GM21360 (cell line): ENCODE data around the gene IMMT.
"Not testable (repeated sequence)": the region's sequence is repeated elsewhere in the genome, so short reads cannot be mapped to it uniquely, and the experiment has no call there.

ENCODE experiments used
- ATAC-seq: cut with Tn5 transposase; IDR thresholded peaks from one replicate; pipeline ENCODE4 v1.9.1; 2021; ENCODE audit warnings: mild to moderate bottlenecking, moderate library complexity; ENCODE audit not compliant: unreplicated experiment

Gene IMMT

DNA sequence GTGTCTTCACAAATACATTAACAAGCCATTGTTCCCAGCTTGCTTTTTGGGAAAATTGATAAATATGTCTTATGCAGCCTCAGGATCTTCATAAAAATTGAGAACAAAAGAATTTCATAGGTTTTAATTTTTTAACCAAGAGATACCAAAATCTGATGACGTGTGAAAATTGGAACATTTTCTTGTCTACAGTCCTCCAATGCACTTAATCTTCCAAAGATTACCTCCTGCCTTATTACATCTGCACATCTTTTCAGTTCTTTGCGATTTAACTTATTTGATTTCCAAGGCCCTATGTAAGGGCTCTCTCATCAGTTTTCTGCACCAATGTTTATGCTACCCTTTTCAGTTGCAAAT lies 7.1 kb upstream of the IMMT start:
- ATAC-seq, result no peak

DNA sequence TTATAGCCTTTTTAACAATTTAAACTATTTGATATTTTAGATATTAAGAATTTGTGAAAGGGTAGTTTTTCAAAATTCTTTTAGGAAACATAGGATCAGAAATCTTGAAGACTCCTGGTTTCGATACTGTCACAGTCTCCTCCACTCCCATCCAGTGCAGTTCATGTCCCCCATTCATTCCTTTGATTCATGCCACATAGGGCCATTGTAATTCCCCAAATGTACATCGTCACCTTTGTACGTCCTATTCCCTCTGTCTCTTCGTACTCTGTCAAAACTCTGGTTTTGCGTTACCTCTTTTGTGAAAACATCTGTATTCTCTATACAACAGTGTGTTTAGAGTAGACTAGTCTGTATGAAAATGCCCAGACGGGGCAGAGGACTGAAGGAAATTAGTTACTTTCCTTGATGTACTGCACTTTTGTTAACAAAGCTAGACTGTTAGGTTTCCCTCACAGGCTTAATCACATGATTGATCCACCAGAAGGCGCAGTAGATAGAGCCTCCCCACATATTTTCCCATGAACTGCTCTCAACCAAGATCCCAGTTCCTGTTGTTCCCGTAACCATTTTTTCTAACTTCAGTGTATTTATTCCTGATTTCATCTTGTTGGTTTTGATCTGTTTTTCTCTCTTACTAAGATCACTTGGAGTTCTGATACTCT lies 6.5 kb upstream of the IMMT start:
- ATAC-seq, result no peak

GRCh38 chr2:86200564-86200963 lies 5.3 kb upstream of the IMMT start:
- not testable (repeated sequence) for ATAC-seq

GRCh38 chr2:86199834-86200177 lies 4.5 kb upstream of the IMMT start:
- no peak for ATAC-seq

- ATAC-seq, result no peak
Measured at GRCh38 chr2:86195808-86196387, 636 bp upstream of the IMMT start.

- no peak for ATAC-seq
Measured at GRCh38 chr2:86194751-86195054, 559 bp downstream of the IMMT start.

- ATAC-seq, result no peak
Measured at GRCh38 chr2:86193901-86194567, 1.2 kb downstream of the IMMT start.

DNA sequence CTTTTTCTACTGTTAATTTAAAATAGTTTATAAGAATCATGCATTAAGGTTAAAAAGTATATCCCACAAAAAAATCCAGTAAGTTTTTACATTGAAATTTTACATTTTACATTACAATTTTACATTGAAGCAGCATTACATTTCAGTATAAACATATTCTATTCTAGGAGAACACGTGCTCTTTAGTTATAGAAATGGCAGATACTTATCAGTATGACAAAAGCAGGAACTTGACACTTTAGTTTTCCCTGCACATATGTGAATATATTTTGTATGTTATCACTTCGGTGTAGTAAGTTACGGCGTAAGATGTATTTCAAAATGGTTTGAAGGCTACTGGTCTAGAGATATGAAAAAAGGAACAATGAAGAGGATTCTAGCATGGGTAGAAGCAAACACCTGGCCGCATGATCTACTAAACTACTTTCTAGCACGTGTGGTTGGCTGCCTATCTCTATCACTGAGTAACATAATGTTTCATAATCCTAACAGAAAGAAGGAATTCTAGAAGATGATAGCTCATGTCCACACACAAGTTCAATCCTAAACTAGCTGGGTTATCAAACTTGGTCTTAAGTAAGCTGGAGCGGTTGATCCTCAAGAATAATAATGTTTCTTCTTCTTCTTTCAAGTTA lies 5.4 kb downstream of the IMMT start:
- ATAC-seq, result no peak

DNA sequence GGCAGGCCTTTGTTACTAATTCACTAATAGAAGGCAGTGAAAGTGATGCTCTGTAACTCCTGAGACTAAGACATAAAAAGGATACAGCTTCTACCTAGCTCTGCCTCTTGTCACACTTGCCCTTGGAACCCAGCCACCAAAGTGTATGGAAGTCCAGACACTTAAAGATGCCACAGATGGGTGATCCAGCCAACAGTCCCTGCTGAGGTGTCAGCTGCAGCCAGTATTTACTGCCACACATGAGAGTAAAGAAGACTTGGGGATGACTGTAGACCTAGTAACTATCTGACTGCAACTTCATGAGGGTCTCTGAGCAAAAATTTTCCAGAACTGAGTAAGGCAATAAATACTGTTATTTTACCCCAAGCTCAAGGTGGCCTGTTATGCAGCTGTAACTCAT lies 8.8 kb downstream of the IMMT start:
- no peak for ATAC-seq

- no peak for ATAC-seq
Measured at GRCh38 chr2:86185517-86186212, 9.6 kb downstream of the IMMT start.

DNA sequence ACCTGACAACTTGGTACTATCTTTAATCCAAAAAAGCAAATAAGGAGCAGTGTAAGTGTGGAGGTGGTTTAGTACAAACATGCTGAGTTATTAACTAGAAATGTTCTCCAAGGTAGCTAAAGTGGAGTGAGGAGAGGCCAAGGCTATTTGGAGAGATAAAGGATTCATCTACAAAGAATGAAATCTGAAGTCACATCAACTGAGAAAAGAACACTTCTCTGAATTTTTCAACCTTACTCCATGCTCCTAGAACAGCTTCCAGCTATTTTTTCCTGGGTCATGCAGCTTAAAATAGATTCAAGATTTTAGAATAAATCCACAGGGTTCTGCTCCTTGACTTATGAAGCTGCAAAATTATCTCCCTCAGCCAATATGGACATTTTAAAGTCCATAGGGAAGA lies 18.7 kb downstream of the IMMT start:
- no peak for ATAC-seq

GRCh38 chr2:86175828-86176227 lies 19.4 kb downstream of the IMMT start:
- no peak for ATAC-seq

DNA sequence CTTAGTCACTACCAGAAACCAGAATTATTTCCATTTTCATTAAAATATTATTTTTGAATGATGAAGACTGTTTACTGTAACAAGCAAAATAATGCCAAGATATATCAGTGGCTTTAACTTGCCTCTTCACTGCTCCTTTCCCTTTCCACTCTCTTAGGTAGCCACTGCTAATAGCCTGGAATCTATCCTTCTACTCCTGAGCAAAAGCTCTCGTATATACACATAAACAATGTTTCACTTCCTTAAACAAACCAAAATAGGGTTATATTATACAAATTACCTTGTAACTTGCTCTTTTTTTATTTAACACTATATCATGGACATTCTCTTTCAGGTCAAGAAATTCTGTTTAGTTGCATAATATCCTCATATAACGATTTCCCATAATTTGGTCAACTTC lies 20.8 kb downstream of the IMMT start:
- no peak for ATAC-seq

- ATAC-seq, result no peak
Measured at GRCh38 chr2:86172610-86173009, 22.7 kb downstream of the IMMT start.

DNA sequence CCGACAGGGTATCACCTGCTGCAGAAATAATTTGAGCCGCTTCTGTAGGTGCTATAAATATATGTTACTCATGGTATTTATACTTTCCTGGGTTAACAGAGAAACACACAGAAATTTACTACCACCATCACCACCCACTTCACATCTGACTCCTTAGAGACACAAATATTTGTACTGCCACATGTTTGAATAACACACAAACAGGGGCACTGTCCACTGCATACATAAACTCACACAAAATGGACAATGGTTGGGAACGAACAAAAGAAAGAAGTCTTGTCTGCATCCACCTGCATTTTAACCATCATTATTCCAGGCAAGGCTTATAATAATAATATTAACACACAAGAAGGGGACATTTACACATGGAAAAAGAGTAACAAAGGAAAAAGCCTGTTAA lies 24.0 kb downstream of the IMMT start:
- ATAC-seq, result no peak

DNA sequence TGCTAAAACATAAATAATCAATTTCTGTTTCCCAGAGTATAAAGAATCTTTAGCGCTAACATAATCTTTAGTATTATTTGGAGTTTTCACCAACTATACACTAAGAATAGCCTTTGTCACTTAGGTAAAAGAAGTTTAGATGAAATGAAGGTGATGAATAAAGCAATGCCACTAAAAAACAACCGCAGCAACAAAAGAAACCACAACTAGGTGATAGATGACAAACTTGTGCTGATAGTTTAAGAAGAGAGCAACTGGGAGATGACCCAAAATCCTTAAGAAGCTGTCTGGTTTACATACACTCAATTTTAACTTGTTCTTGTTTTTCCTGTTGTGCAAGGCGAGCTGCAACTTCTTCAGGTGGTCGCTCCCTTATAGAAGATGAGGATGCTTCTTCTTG lies 24.8 kb downstream of the IMMT start:
- ATAC-seq, result no peak

- no peak for ATAC-seq
Measured at GRCh38 chr2:86160156-86160952, 34.9 kb downstream of the IMMT start.

DNA sequence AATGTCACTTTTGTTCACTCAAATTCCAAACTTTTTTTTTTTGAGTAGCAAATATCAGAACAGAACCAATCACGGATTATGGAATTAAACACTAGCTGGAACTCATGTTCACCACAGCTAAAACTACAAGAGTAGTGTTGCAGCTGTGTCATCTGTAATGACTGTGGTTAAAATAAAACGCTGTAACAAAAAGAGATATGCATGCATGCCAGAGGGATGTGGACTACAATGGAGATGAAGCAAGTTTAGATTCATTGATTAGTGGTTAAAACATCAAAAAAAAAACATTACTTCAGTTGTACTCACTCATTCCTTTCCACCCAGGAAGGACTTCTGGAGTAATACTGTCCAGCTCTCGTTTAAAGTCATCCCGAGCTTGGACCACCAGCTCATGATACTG lies 37.0 kb downstream of the IMMT start:
- ATAC-seq, result no peak

GRCh38 chr2:86157009-86157556 lies 38.2 kb downstream of the IMMT start:
- ATAC-seq, result no peak

DNA sequence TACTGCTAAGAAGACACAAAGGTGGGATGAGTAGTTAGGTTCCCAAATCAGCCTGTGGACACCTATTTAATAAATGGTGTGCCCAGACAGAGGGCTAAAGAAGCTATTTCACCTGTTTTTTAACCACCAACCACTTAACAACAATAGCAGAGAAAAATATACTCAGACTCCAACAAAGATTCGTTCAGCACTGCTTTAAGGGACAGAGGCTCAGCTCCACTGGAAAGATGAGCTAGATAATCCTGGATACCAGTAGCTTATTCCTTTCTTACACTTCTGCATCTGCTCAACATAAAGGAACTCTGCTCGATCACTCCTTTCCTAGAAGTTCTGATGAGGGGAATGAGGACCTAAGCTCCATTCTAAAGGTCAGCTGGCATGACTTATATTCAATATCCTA lies 44.8 kb downstream of the IMMT start:
- no peak for ATAC-seq

DNA sequence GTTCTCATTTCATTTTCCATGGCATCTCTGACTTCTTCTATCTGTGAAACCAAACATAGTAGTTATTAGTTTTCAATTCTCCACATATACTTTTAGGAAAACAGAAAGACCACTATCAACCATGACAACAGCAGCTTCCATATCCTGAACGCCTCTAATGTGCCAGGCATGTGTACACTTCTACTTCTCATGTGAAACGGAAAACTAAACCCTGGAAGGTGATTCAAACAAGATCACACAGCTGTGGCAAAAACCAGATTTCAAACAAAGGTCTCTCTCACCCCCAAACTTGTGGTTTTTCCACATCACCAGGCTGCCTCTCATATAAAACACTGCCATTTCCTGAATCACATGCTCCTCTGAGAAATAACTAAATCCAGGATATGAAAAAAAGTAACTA lies 47.5 kb downstream of the IMMT start:
- ATAC-seq, result no peak
